DOHH2 (cell line): ENCODE data around the gene CAPZB.

ENCODE experiments used
- H3F3A ChIP-seq: fragments of 200-600 bp; sonication (generic), shearing (Covaris generic); 2 replicates; pipeline ENCODE4 v1.6.0; 2016; ENCODE audit warnings: antibody characterized with exemption, mild to moderate bottlenecking; ENCODE audit not compliant: control insufficient read depth, insufficient read depth
- H3K27ac ChIP-seq: fragments of 200-600 bp; sonication (generic); 2 replicates; pipeline ENCODE4 v1.5.1; 2014; ENCODE audit warnings: low read depth, mild to moderate bottlenecking, low read length, moderate library complexity
- H3K27me3 ChIP-seq: fragments of 200-600 bp; sonication (generic); 2 replicates; pipeline ENCODE4 v1.6.1; 2014; ENCODE audit warnings: mild to moderate bottlenecking, low read length, mixed read lengths; ENCODE audit not compliant: control insufficient read depth
- H3K36me3 ChIP-seq: fragments of 200-600 bp; sonication (generic); 2 replicates; pipeline ENCODE4 v1.6.1; 2014; ENCODE audit warnings: mild to moderate bottlenecking, low read length, moderate library complexity, mixed read lengths; ENCODE audit not compliant: control insufficient read depth
- H3K4me1 ChIP-seq: fragments of 200-600 bp; sonication (generic); 2 replicates; pipeline ENCODE4 v1.6.1; 2014; ENCODE audit warnings: mild to moderate bottlenecking, low read length, mixed read lengths; ENCODE audit not compliant: control insufficient read depth
- H3K4me2 ChIP-seq: fragments of 200-600 bp; sonication (generic); 2 replicates; pipeline ENCODE4 v1.6.0; 2014; ENCODE audit warnings: mild to moderate bottlenecking, low read length, moderate library complexity
- H3K4me3 ChIP-seq: fragments of 200-600 bp; sonication (generic); 2 replicates; pipeline ENCODE4 v1.5.1; 2014; ENCODE audit warnings: mild to moderate bottlenecking, low read length, mixed read lengths
- H3K79me2 ChIP-seq: fragments of 200-600 bp; sonication (generic); 2 replicates; pipeline ENCODE4 v1.6.1; 2014; ENCODE audit warnings: mild to moderate bottlenecking, low read length, mixed read lengths; ENCODE audit not compliant: control insufficient read depth
- H3K9me2 ChIP-seq: fragments of 200-600 bp; sonication (generic); replicated peaks from 2 replicates; pipeline ENCODE4 v1.6.1; 2014; ENCODE audit warnings: mild to moderate bottlenecking, low read length, mixed read lengths; ENCODE audit not compliant: control insufficient read depth
- H3K9me3 ChIP-seq: fragments of 200-600 bp; sonication (generic); 2 replicates; pipeline ENCODE4 v1.6.1; 2014; ENCODE audit warnings: antibody characterized with exemption, low read length, mixed read lengths; ENCODE audit not compliant: control insufficient read depth, insufficient read depth
- H4K20me1 ChIP-seq: fragments of 200-600 bp; sonication (generic); 2 replicates; pipeline ENCODE4 v1.6.0; 2014; ENCODE audit warnings: low read depth, mild to moderate bottlenecking, antibody characterized with exemption, low read length, moderate library complexity; ENCODE audit not compliant: control insufficient read depth, insufficient read depth
- EZH2phosphoT487 ChIP-seq: fragments of 200-600 bp; sonication (generic); IDR thresholded peaks from 2 replicates; pipeline ENCODE4 v1.6.1; 2017; ENCODE audit warnings: borderline replicate concordance, mild to moderate bottlenecking, antibody characterized with exemption, low read length, moderate library complexity, mixed read lengths
- TF ChIP-seq, protein P1 (sequence below): fragments of 200-600 bp; sonication (generic); IDR thresholded peaks from one replicate; pipeline ENCODE4 v1.5.1; 2014; ENCODE audit warnings: antibody characterized with exemption, mild to moderate bottlenecking, low read depth, low read length; ENCODE audit not compliant: poor library complexity, severe bottlenecking

The CAPZB gene

DNA sequence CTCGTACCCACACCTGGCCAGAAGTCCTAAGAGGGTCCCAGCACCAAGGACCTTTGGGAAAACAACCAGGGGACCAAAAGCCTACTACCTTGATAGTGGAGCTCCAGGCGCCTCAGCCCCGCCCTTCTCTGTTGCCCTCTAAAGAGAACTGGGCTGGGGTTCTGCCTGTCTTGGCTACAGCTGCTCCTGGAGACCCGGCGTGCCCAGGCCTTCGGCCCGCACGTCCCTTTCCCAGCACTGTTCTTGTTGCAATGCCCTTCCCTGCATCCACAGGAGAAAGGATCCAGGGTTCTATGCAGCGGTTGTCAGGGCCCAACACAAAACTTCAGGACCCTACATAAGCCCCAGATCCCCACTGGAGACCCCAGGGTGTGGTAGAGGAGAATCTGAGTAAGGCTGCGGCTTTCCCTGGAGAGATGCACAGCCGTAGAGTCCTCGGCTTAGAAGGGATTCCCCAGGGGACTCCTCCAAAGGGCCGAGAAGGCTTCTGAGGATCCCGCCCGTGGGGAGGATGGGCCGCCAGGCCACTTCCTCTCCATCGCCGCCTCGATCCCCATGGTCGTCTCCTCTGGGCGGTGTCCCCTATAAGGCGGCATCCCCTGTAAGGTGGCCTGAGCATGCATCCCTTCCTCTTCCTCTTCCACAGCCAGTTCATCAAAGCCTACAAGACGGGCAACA, 161.2 kb downstream of the CAPZB start:
- no peak overlapping the region for H3K4me3 ChIP-seq
- no peaks in the 10 kb centered on the region for H3F3A ChIP-seq
- no peaks in the 10 kb centered on the region for H3K79me2 ChIP-seq
- H3K27me3 ChIP-seq, result no peaks in the 10 kb centered on the region
- no peaks in the 10 kb centered on the region for H3K9me3 ChIP-seq
- H4K20me1 ChIP-seq, result no peaks in the 10 kb centered on the region
- no peaks in the 10 kb centered on the region for H3K9me2 ChIP-seq
- H3K27ac ChIP-seq, result no peak overlapping the region
- no peak overlapping the region for H3K4me2 ChIP-seq
- H3K4me1 ChIP-seq, result no peaks in the 10 kb centered on the region
- no peak for TF ChIP-seq EZH2phosphoT487
- TF ChIP-seq, protein P1, sequence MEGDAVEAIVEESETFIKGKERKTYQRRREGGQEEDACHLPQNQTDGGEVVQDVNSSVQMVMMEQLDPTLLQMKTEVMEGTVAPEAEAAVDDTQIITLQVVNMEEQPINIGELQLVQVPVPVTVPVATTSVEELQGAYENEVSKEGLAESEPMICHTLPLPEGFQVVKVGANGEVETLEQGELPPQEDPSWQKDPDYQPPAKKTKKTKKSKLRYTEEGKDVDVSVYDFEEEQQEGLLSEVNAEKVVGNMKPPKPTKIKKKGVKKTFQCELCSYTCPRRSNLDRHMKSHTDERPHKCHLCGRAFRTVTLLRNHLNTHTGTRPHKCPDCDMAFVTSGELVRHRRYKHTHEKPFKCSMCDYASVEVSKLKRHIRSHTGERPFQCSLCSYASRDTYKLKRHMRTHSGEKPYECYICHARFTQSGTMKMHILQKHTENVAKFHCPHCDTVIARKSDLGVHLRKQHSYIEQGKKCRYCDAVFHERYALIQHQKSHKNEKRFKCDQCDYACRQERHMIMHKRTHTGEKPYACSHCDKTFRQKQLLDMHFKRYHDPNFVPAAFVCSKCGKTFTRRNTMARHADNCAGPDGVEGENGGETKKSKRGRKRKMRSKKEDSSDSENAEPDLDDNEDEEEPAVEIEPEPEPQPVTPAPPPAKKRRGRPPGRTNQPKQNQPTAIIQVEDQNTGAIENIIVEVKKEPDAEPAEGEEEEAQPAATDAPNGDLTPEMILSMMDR, result no peak
- no peaks in the 10 kb centered on the region; the same call in 1 of the 2 replicates for H3K36me3 ChIP-seq

DNA sequence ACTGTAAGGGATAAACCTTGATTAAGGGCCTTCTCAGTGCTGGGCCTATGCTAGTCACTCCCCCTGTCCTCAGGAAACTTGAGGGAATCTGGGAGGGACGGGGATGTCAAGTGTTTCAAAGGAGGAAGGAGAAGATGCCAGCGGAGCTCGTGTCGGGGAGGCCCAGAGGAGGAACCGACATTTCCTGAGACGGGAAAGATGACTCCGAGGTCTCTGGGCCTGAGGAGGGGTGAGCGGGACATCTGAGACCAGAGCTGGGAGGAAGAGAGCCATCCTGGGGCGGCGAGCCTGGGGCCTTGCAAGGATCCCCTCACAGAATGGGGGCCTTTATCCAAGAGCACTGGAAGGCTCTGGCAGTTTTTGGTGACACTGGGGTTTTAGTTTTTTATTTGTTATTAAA, 162.9 kb downstream of the CAPZB start:
- Histone ChIP-seq H3K9me3 (no peaks in the 10 kb centered on the region), H3K36me3 (peaks cover 8% of the 10 kb centered on the region), H4K20me1 (no peaks in the 10 kb centered on the region), H3K9me2 (no peaks in the 10 kb centered on the region), H3K79me2 (no peaks in the 10 kb centered on the region), H3K4me2 (no peak overlapping the region), H3F3A (no peaks in the 10 kb centered on the region), H3K27me3 (no peaks in the 10 kb centered on the region), H3K4me1 (peaks cover under 1% of the 10 kb centered on the region), H3K4me3 (no peak overlapping the region), H3K27ac (no peak overlapping the region)
- no peak for TF ChIP-seq EZH2phosphoT487
- TF ChIP-seq, protein P1, result no peak

DNA sequence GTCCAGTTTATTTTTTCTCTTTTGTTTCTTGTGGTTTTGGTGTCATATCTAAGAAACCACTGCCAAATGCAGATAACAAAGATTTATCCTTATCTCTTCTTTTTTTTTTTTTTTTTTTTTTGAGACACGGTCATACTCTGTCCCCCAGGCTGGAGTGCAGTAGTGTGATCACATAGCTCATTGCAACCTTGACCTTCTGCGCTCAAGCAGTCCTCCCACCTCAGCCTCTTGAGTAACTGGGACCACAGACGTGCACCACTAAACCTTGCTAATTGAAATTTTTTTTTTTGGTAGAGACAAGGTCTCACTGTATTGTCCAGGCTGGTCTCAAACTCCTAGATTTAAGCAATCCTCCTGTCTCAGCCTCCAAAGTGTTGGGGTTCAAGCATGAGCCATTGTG, 164.3 kb downstream of the CAPZB start:
- H3K4me1 ChIP-seq, result peaks cover 15% of the 10 kb centered on the region
- no peak overlapping the region for H3K27ac ChIP-seq
- no peaks in the 10 kb centered on the region for H3K9me3 ChIP-seq
- H3F3A ChIP-seq, result peaks cover 1% of the 10 kb centered on the region; the same call in 1 of the 2 replicates
- H3K36me3 ChIP-seq, result peaks cover 8% of the 10 kb centered on the region
- H3K79me2 ChIP-seq, result peaks cover 2% of the 10 kb centered on the region; the same call in 1 of the 2 replicates
- TF ChIP-seq, protein P1, result no peak
- TF ChIP-seq EZH2phosphoT487, result no peak
- no peaks in the 10 kb centered on the region for H3K9me2 ChIP-seq
- H3K4me2 ChIP-seq, result no peak overlapping the region
- H4K20me1 ChIP-seq, result no peaks in the 10 kb centered on the region
- no peaks in the 10 kb centered on the region for H3K27me3 ChIP-seq
- no peak overlapping the region for H3K4me3 ChIP-seq
